Right forelimb (tissue), 1 donor: ENCODE results near the gene NEB.
"Not testable (repeated sequence)": the region's sequence is repeated elsewhere in the genome, so short reads cannot be mapped to it uniquely, and the experiment has no call there.

Experiments
- DNase-seq: peaks from one replicate; pipeline ENCODE4 v3.0.0-alpha.2; 2018

Gene NEB

GRCh38 chr2:151609705-151610104 is 124.6 kb downstream of the NEB start:
- DNase-seq: no peak

GRCh38 chr2:151607459-151608424 is 126.5 kb downstream of the NEB start:
- not testable (repeated sequence) for DNase-seq

GRCh38 chr2:151603530-151603929 is 130.7 kb downstream of the NEB start:
- DNase-seq: not testable (repeated sequence)

GRCh38 chr2:151602402-151602801 is 131.9 kb downstream of the NEB start:
- DNase-seq: not testable (repeated sequence)

- DNase-seq: not testable (repeated sequence)
Observed at GRCh38 chr2:151601803-151602202, 132.5 kb downstream of the NEB start.

GRCh38 chr2:151596903-151597608 is 137.2 kb downstream of the NEB start:
- DNase-seq: not testable (repeated sequence)

- not testable (repeated sequence) for DNase-seq
Observed at GRCh38 chr2:151591908-151592255, 142.4 kb downstream of the NEB start.

GRCh38 chr2:151591250-151591907 is 142.9 kb downstream of the NEB start:
- DNase-seq: not testable (repeated sequence)

GRCh38 chr2:151581300-151581699 is 153.0 kb downstream of the NEB start:
- DNase-seq: not testable (repeated sequence)

GRCh38 chr2:151580697-151581096 is 153.6 kb downstream of the NEB start:
- not testable (repeated sequence) for DNase-seq

- DNase-seq: no peak
Observed at GRCh38 chr2:151577116-151577515, 157.2 kb downstream of the NEB start.

GRCh38 chr2:151576080-151576479 is 158.2 kb downstream of the NEB start:
- DNase-seq: no peak

- DNase-seq: no peak
Observed at GRCh38 chr2:151575338-151575737, 158.9 kb downstream of the NEB start.

GRCh38 chr2:151570191-151570590 is 164.1 kb downstream of the NEB start:
- no peak for DNase-seq

GRCh38 chr2:151569167-151569566 is 165.1 kb downstream of the NEB start:
- DNase-seq: no peak

GRCh38 chr2:151568501-151568900 is 165.8 kb downstream of the NEB start:
- no peak for DNase-seq

- DNase-seq: no peak
Observed at GRCh38 chr2:151567006-151567405, 167.3 kb downstream of the NEB start.

GRCh38 chr2:151562398-151562797 is 171.9 kb downstream of the NEB start:
- no peak for DNase-seq

- no peak for DNase-seq
Observed at GRCh38 chr2:151560289-151560688, 174.0 kb downstream of the NEB start.

GRCh38 chr2:151559431-151559830 is 174.8 kb downstream of the NEB start:
- DNase-seq: not testable (repeated sequence)

- DNase-seq: not testable (repeated sequence)
Observed at GRCh38 chr2:151557883-151558282, 176.4 kb downstream of the NEB start.

- DNase-seq: no peak
Observed at GRCh38 chr2:151556121-151556520, 178.2 kb downstream of the NEB start.

GRCh38 chr2:151552287-151552686 is 182.0 kb downstream of the NEB start:
- no peak for DNase-seq
